ENCODE measurements around the gene SYT15. TPM values are rescaled to one million over a fixed set of nuclear protein-coding genes. Genes with fewer than 3 reads are reported as not detected.

The SYT15 gene
- total and polyA plus RNA-seq, 10 of the 15 experiments (the other 5 are each of a cell fraction or from before 2014, with no cell fraction given), result 0.03 to 0.67 (median 0.15) TPM

DNA sequence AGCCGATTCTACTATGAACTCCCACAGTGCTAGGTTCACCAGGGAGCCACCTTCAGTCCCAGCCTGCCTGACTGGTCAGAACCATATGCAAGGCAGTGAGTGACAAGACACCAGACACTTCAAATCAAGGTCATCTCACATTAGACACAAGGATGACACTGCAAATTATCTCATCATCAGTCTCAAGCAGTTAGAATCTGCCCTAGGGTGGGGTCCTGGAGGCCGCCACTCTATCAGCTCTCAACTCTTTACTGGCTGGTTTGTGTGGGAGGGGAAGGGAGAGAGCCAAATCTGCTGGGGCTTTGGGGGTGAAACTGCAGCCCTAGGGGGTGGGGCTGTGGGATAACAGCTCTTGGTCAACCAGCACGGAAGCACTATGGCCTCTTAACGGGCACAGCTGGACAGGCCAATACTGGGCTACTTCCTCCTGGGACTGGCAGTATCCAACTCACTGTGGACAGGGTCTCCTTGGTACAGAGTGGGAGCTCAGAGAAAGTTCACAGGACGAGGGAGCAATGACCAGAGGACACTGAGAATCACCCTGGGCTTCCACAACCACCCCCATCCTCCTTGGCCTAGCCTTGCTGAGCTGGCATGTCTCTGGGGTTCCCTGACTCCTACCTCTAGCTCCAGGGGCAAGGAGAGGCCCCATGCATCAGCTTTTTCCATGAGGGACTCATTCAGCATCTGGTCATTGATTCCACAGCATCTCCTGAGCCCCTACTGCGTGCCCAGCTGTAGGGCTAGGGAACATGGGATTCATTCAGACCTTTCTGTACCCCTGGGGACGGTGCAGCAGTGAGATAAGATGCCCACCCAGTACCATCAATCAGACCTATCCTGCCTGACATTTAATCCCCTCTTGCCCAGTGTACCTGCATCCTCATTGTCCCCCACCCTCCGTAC lies 27.9 kb upstream of the SYT15 start:
- 17% methylated on average over 8 of the region's 8 CpGs for WGBS (ENCODE audit: insufficient coverage, insufficient replicate concordance, low lambda C conversion rate, missing lambda C conversion rate)
- H3K36me3 ChIP-seq (ENCODE audit: control insufficient read depth in 2 of 2, insufficient read depth in 2 of 2, low read length in 1 of 2), result no peaks in the 10 kb centered on the region
- H3K9me3 ChIP-seq (replicated peaks; ENCODE audit: control insufficient read depth, insufficient read depth, low read length), result no peaks in the 10 kb centered on the region
- ATAC-seq (no peak), DNase-seq (ENCODE audit: low read depth, low spot score) (no peak), FAIRE-seq (no peak)
- H3K4me3 ChIP-seq, result no peak overlapping the region
- CTCF ChIA-PET, result no interaction called here
- intact Hi-C loops (cut with micrococcal nuclease; ENCODE audit: unreplicated experiment), result no loop called here
- in situ Hi-C loops (cut with MboI), result no loop called here
- SMC1A ChIA-PET (ENCODE audit: uncharacterized antibody, unreplicated experiment), result no interaction called here
- TF ChIP-seq BACH1 (IDR thresholded peaks at IDR 0.05; ENCODE audit: borderline replicate concordance), result no peak
- RAD21 ChIA-PET (ENCODE audit: unreplicated experiment), result interaction anchor here (0.7 kb wide), 1 partner anchor 495 kb away, joined by 3 read pairs; no protein-coding TSS in a partner anchor
- no TSS peak for BruUV-seq (replicated peaks)
- POLR2A ChIA-PET, result no interaction called here
- no peaks in the 10 kb centered on the region for H3K79me2 ChIP-seq (ENCODE audit: control insufficient read depth, insufficient read depth, low read length)
- H3K9ac ChIP-seq (ENCODE audit: control insufficient read depth, insufficient read depth, low read length), result no peak overlapping the region
- peaks cover 3% of the 10 kb centered on the region; the same call in 1 of the 2 replicates for H4K20me1 ChIP-seq (ENCODE audit: control insufficient read depth, insufficient read depth)
- no peak overlapping the region for H3K27ac ChIP-seq (ENCODE audit: control insufficient read depth, insufficient read depth)
- H3K4me1 ChIP-seq (ENCODE audit: control insufficient read depth, insufficient read depth, low read length), result no peaks in the 10 kb centered on the region
- no peak overlapping the region for H2AFZ ChIP-seq (ENCODE audit: control insufficient read depth, low read depth, low read length)
- peaks cover 6% of the 10 kb centered on the region in 2 experiments; a peak in 3 of 4 replicates for H3K27me3 ChIP-seq (replicated peaks in 1 of 2; ENCODE audit: control insufficient read depth in 2 of 2, insufficient read depth in 2 of 2, low read length in 1 of 2)
- no peak overlapping the region for H3K4me2 ChIP-seq (ENCODE audit: control insufficient read depth, insufficient read depth)

GRCh38 chr10:46551701-46552525 lies 27.0 kb upstream of the SYT15 start:
- intact Hi-C loops (cut with micrococcal nuclease; ENCODE audit: unreplicated experiment) (no loop called here), in situ Hi-C loops (cut with MboI) (no loop called here)
- BruUV-seq (replicated peaks), result no TSS peak
- POLR2A ChIA-PET, result no interaction called here
- no peak for ATAC-seq
- H2AFZ ChIP-seq (ENCODE audit: control insufficient read depth, low read depth, low read length), result no peak overlapping the region
- H3K79me2 ChIP-seq (ENCODE audit: control insufficient read depth, insufficient read depth, low read length), result no peaks in the 10 kb centered on the region
- FAIRE-seq, result no peak
- no peak for DNase-seq (ENCODE audit: low read depth, low spot score)
- CTCF ChIA-PET, result no interaction called here
- SMC1A ChIA-PET (ENCODE audit: uncharacterized antibody, unreplicated experiment), result no interaction called here
- no peak overlapping the region for H3K4me2 ChIP-seq (ENCODE audit: control insufficient read depth, insufficient read depth)
- H3K27ac ChIP-seq (ENCODE audit: control insufficient read depth, insufficient read depth), result no peak overlapping the region
- no peaks in the 10 kb centered on the region for H3K4me1 ChIP-seq (ENCODE audit: control insufficient read depth, insufficient read depth, low read length)
- no peaks in the 10 kb centered on the region for H3K36me3 ChIP-seq (ENCODE audit: control insufficient read depth in 2 of 2, insufficient read depth in 2 of 2, low read length in 1 of 2)
- WGBS (ENCODE audit: insufficient coverage, insufficient replicate concordance, low lambda C conversion rate, missing lambda C conversion rate), result 15% methylated on average over 12 of the region's 12 CpGs
- no peaks in the 10 kb centered on the region for H3K9me3 ChIP-seq (replicated peaks; ENCODE audit: control insufficient read depth, insufficient read depth, low read length)
- peaks cover 6% of the 10 kb centered on the region in 2 experiments; a peak in 3 of 4 replicates for H3K27me3 ChIP-seq (replicated peaks in 1 of 2; ENCODE audit: control insufficient read depth in 2 of 2, insufficient read depth in 2 of 2, low read length in 1 of 2)
- RAD21 ChIA-PET (ENCODE audit: unreplicated experiment), result no interaction called here
- H4K20me1 ChIP-seq (ENCODE audit: control insufficient read depth, insufficient read depth), result peaks cover 3% of the 10 kb centered on the region; the same call in 1 of the 2 replicates
- no peak overlapping the region for H3K9ac ChIP-seq (ENCODE audit: control insufficient read depth, insufficient read depth, low read length)
- H3K4me3 ChIP-seq, result no peak overlapping the region
- TF ChIP-seq NFYA (IDR thresholded peaks at IDR 0.05; ENCODE audit: borderline replicate concordance, low read depth, low read length) (no peak), TARDBP (IDR thresholded peaks at IDR 0.05; ENCODE audit: borderline replicate concordance) (no peak), KAT2A (conservative IDR thresholded peaks at IDR 0.05; ENCODE audit: control insufficient read depth, low read depth, low read length) (no peak), NBN (IDR thresholded peaks at IDR 0.05) (no peak), LARP7 (IDR thresholded peaks at IDR 0.05) (no peak), BACH1 (IDR thresholded peaks at IDR 0.05; ENCODE audit: borderline replicate concordance) (no peak), EGR1 (IDR thresholded peaks at IDR 0.05; ENCODE audit: borderline replicate concordance in 1 of 2, low read depth in 2 of 2, low read length in 2 of 2) (no peak), EZH2 (IDR thresholded peaks at IDR 0.05; ENCODE audit: borderline replicate concordance, control insufficient read depth, low read depth, low read length) (no peak), CREB1 (IDR thresholded peaks at IDR 0.05; ENCODE audit: low read depth) (no peak)
